Measurements from ENCODE around the gene FARS2.

Gene FARS2

DNA sequence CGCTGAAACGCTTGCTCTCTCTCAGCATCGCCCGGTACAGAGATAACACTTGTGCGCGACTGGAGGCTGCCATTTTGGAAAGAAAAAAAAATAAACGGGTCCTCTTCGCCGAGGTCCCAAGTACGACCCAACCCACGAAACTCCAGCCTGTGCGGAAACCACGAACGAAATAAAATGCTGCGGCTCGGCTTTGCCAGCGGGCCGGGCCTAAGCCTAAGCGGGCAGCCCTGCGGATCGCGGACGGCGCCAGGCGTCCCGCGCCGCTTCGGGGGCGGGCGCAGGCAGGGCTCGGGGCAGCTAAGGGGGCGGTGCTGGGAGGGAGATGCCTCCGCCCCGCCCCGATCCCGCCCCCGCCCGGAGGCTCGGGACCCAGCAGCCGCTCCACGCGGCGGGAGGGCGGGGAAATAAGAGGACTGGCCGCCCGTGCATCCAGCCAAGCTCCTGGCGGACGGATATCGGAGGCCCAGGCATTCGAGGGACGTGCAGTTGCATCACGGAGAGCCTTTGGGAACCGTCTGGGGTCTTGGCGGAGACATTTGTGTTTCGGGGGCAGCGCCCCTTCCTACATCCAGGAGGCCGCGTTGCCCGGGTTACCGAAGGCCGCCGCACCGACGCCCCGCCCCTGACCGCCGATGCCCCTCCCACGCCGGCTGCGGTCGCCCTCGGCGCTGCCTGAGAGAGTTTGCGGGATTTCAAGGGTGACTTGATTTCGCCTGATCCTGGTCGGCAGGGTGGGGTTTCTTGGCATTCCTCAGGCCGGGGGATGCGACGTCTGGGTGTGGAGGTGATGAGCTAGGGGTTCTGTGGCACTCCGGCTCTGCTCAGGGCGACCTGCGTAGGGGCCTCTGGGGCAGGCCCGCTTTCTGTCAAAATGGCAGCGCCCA is at the start of gene FARS2, which contains the start of gene LYRM4:
TSS of gene FARS2 (plus strand) at position 853 of the 884 bp plus-strand sequence.
TSS of gene LYRM4 (minus strand) at position 290 of the 884 bp plus-strand sequence. CDS start at position 73, 217 bp downstream.
- peak; percentile 95 for DNase-seq

DNA sequence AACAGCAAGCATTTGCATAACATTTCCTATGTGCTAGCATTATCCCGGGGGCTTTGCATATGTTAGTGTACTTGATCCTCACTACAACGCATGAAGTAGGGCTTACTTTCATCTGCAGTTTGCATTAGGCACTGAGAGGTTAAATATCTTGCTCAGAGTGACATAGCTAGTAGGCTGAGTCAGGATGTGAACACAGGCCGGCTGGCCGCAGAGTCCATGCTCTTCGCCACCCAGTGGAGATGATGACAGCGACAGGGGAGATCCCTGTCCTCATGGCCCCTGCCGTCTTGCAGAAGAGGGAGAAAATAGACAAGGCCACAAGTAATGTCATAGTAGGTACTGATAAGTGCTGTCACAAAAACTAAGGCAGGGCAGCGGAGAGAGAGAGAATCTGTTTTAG is 47.5 kb upstream of the FARS2 start:
- DNase-seq, result peak; percentile 60

DNA sequence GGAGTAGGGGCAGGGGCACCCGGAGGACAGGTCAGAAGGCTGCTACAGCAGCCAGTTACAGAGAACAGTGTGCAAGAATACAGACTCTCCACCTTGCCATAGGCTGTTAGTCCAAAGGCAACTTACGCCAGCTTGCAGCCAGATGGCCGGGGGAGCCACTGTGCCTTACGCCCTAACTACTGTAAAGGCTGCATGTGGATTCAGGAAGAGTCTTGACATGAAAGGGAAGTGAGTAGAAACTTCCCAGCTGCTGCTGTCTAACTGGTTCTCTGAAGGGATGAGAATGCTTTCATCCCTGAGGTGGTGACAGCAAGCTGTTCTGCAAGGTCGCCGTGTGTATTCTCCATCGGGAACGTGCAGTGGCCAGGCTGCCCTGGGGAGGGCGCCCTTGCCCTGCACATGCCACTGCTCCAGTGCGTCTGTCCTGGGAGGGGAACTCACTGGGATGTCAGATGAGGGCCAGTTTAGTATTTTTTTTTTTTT is 46.7 kb upstream of the FARS2 start:
- peak; percentile 91 for DNase-seq

DNA sequence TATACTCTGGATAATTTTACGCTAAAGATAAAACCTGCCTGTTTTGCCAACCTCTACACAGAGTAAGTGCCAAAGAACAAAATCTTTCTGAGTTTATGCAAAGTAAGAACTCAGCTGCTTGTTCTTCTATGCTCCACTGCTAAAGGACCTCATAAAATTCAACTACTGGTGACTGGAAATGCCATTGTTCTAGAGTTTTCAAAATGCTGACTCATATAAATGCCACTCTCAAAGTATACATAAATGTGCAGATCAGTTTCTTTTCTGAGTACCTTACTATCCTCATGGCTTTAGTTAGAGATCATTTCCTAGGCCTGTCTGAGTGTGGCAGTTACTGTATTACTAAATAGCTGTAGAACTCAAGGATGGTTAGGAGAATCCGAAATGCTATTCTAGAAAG is 46.2 kb upstream of the FARS2 start:
- DNase-seq, result no peak

DNA sequence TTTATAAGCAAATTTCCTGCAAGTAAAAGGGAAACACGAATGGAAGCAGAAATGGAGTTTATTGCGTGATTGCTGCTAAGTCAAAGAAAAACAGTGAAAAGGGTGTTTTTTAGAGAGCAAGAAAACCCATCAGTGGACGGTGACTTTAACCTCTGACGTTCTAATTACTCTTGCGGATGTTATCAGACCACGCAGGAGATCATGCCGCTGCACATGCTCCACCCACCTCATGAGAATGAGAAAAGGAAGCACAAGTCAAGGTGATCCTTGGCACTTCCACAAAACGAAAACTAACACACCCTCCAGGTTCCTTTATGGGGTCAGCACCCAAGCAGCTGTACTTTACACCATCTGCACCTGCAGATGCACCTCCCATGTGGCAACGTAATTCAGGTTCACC is 45.5 kb upstream of the FARS2 start:
- no peak for DNase-seq

DNA sequence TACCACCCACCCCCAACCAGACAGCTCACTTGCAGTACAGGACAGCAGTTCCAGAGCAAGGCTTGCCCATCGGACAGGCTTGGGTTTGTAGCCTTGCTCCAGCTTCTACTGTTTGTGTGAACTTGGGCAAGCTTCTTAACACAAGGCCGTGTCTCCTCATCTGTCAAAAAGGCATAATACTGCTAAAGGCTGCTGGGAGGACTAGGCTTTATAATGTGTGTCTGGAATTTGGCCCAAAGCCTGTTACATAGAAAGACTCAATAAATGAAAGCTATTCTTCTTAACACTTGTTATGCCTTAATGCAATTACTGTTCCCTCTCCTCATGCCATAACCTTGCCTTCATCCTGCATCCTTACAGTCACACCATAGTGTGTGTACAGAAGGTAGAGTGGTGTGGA is 44.0 kb upstream of the FARS2 start:
- no peak for DNase-seq

DNA sequence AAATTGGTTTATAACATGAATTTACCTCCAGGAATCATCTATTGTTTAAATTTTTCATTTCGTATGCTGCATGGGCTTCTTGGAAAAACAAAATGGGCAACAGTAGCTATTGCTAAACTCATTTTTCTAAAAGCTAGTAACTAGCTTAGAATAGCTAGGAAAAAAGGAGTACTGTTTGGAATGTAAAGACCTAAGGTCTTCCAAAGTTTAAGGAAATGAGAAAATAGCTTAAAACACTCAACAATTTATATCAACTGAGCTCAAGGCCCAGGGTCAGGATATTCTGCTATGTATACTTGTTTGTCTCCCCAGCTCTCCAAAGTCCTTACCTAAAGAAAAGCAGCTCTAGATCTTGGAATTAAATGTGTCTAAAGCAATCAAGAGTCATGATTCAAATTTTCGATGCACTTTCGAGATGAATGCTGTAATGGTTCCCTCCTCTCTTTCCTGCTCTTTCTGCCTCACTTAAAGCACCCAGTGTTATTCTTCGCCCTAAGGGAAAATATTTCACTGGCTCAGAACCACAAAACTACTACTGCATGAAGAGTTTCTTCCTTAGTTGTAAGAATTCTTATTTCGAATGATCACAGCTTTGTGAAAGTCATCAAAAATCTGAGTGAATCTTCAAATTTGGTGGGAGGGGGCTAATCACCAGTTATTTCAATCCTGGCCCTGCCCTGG is 42.2 kb upstream of the FARS2 start:
- DNase-seq, result no peak

DNA sequence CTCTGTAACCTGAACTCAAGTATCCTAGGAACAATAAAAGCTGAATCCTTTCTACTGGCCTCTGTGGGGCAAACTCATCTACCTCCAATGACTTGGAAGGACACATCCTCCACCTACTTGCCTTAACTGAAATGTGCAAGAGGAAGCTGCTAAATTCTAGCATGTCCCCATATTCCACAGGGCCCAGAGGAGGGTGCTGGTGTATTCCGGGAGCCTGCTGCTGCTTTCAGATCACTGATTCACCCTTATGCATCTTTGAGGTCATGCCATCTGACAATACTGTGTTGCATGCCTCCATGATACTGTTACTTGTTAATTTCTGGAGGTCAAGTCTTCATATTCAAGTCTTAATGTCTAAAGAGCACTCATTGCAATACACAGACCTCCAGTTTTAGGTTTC is 40.9 kb upstream of the FARS2 start:
- no peak for DNase-seq

DNA sequence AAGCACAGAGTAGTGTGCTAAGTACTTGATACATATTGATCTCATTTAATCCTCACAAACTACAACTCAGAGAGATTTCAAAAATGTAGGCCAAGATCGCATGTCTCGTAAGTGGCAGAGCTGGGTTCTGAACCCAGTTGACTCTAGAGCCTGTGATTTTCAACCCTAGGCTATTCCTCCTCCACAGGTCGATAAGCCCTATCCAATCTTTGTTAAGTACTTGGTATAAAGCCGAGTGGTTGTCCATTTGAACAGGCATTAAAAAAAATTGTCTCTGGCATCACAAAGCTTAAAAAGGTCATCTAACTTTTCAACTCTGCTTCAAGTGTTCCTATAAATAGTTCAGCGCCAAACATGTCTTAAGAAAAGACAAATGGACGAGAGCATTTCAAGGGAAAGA is 38.0 kb upstream of the FARS2 start:
- DNase-seq, result no peak

DNA sequence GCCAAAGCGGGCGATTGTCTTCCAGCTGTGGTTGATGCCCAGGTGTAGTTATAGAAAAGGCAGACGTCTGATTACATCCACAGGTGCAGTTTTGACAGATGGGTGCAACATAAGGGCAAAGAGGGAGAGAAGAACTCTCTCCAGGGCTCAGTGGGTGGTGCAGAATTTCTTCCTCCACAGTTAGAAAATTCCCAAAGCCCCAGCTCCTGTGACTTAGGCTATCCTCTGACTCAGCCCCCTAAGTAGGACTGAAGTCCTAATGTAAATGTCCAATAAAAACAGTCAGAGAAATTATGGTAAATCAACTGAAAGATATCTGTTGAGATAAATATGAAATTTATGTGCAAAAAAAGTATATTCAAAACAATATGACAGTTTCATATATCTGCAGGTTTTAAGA is 32.0 kb upstream of the FARS2 start:
- no peak for DNase-seq

DNA sequence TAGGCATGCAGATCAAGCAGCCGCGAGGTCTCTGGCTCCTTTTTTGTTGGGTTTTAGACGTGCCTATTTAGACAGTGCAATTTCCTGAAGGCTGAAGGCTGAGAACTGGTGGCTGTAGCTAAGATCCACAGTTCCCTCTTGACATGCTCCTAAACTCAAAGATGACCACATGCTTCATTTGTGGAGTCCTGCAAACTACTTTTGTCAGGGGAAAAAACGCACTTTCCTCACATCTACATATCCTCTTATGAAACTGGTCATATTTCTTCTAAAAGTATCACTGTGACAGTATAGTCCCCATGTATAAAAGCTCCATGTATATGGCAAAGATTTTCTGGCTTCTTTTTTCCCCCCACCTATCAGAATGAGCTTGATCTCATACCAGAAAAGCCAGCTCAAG is 31.2 kb upstream of the FARS2 start:
- DNase-seq, result no peak

DNA sequence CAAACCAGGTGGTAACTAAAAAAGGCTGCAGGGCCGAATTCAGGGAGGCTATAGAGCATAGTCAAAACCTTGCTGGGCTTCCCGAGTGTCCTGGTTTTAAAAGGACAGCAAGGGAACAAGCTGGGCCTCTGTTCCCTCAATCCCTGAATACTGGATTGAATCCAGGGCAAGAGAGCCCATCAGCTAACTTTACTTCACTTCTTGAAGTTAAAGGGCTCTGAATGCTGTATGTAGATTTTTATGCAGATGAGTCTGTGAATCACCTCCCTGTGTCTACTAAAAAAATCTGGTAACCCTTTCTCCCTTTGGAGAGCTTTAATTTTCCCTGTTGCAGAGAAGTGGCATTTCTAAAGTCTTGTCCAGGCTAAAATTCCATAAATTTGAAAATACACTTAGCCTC is 30.0 kb upstream of the FARS2 start:
- DNase-seq, result no peak

DNA sequence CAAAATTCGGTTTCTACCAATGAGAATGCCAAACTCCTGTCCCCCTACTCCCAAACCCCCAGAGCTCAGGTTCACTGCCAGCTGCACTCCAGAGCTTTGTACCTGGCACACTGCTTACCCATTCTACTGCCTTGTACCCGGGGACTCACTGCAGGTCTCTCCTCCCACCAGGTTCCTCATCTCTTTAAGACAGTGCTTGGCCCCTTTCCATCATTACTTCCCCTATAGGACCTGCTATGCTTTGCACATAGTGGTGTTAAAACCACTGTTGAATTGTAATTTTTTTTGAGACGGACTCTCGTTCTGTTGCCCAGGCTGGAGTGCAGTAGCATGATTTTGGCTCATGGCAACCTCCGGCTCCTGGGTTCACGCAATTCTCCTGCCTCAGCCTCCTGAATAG is 26.4 kb upstream of the FARS2 start:
- DNase-seq, result no peak

DNA sequence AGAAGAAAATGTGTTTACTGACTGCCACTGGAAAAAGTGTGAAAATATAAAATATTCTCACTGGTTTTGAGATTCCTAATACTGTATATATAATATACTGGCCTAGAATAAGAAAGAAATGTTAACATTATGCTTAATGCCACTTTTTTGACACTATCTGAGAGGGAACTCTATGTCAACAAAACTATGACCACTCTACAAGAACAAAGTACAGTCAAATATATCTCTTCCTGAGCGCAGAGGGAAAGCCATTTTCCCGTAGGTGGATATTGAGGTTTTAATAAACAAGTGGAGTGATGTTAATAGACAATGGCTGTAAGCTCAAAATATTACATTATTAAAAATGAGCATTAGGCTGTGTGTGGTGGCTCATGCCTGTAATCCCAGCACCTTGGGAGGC is 25.5 kb upstream of the FARS2 start:
- DNase-seq, result no peak

DNA sequence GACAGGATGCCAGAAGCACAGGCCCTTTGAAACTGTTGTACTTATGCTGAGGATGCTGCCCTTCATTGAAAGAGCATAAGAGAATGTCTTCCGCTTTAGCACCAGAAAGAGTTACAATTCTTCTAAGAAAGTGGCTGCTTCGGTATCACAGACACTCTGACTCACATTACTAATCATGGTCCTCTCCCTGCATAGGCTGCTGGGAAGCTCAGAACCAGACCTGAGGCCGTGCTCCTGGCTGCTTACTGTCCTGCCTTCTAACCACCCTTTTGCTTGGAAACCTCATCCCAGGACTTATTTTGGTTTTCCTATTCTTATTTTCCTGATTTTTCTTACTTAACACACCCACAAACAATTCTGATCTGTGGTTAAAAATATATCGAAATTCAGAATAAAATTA is 23.5 kb upstream of the FARS2 start:
- no peak for DNase-seq

DNA sequence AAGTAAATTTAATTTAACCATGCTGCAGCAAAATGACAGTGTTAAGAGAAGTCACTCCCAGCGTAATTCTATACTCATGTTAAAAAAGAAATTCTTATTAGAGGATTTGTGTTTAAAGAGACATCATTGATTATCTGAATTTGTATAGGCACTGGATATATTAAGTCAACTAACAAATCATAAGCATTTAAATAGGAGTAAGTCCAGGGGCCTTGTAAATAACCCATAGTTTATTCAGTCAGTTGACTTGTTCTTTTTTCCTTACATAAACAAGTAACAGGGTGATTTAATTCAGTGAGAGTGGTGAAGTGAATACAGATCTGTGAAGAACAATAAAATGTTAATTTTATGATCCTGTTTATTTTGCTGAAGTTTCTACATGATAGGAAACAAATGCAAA is 23.0 kb upstream of the FARS2 start:
- no peak for DNase-seq

DNA sequence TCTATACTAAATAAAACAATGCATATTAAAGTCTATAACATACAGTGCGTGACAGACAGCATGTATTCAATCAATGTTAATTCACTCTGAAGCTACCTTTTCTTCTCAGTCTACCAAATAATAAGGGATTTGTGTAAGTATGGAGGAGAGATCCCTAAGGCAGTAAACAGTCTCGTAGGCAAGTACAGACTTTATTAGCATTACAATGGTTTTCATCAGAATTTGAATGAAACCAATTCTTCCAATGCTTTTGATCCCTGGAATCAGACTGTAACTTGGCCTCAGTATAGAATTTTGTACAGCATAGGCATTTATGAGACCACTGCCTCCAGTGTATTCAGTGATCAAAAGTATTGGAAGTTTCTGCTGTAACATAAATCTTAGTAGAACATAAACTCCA is 20.1 kb upstream of the FARS2 start:
- no peak for DNase-seq

DNA sequence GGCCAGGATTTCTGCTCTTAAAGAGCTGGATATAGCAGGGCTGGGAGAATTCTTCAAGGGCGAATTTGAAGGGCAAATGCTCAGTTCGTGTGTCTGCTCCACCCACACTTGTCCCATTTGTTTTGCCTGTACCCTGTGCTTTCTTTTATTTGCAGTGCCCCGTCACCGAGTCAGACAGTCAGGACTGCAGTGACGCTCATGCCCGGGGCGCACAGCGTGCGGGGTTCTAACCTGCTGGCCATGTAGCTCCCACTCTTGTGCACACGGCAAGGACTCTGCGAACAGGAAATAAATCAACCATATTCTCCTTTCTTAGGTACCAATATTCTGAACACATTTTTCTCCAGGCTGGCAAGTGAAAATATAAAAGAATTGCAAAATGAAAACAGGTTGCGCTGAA is 18.2 kb upstream of the FARS2 start:
- DNase-seq, result no peak

DNA sequence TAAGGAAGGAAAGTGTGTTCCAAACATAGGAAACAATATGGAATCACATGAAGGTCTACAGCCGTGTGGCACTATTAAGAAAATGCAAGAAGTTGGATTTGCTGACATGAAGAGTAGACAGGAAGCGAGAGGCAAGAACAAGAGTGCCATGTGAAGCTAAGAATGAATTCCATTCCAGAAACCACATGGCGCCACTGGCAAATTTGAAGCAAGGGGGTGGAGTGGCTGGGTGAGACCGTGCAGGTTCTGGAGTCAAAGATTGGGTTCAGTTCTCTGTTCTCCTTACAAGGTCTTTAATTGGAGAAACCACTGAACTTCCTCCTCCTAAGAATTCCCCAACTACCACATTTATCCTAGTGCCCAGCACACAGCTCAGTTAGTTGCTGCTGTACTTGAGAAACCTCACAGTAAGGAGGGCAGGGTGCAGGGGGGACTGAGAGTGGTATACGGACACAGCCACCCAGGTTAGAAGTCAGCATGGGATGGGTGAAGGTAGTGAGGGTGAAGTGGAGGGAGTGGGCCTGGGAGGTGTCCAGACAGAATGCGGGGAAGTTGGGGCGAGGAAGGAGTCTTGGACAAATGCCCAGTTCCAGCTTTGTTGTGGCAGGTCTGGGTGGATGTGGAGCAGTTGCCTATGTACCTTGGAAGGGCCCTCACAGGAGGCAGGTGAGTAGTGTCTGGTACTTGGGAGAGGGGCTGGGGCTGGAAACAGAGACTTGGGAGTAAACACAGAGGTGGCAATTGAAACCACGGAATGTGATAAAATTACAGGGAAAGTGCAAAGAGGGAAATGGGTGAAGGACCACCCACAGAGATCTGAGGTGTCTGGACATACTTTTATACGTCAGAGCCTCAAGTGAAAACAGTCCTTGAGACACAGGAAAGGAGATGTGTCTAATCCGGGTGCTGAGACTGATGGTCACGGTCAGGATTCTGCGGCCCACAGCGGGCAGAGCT is 14.9 kb upstream of the FARS2 start:
- DNase-seq, result no peak

DNA sequence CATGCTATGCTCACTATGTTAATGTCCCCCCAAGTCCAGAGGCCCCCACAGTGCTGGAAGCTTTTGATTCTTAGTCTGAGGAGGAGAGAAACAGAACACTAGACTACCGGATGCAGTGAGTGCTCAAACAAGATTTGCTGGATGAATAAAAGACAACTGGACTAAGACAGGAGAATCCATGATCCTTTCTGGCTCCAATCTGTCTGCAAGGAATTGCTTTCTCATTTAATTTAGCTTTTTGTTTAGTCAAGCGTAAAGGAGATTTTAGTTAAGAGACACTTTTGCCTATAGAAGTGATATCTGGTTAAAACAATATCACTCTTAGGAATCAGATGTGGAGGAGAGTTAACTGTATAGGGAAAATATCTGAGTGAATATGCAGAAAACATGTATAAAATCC is 14.1 kb upstream of the FARS2 start:
- DNase-seq, result no peak

DNA sequence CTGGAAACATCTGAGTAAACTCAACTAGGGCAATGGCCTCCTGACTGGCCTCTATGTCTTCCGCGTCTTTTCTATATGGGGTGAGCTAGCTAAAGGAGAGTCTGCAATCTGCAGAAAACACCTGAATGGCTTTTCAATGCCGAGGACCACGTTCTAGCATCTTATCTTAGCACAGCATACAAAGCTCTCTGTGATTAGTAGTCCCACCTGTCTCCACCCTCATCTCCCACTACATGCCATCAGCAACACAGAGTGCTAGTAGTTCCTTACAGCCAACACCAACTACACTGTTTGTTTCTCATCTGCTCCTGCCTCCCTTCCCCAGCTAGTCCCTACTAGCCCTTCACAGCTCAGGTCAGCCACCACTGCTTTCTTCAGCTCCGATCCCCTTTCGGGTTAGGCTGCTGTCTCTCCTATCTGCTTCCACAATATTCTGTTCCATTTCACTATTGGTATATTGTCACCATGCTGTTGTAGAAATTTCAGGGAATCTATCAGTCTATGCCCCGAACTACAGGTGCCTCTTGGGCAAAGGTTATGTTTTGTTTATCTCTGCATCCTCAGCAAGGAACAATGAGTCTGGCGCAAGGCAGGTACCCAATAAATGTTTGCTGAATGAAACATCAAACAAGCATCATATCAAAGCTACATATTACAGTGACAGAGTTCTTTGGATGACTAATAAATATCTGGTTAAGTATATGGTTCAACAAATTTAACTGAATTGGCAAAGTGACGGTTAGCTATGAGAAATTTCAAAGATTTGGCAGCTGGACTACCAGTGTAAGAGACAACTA is 12.8 kb upstream of the FARS2 start:
- no peak for DNase-seq

DNA sequence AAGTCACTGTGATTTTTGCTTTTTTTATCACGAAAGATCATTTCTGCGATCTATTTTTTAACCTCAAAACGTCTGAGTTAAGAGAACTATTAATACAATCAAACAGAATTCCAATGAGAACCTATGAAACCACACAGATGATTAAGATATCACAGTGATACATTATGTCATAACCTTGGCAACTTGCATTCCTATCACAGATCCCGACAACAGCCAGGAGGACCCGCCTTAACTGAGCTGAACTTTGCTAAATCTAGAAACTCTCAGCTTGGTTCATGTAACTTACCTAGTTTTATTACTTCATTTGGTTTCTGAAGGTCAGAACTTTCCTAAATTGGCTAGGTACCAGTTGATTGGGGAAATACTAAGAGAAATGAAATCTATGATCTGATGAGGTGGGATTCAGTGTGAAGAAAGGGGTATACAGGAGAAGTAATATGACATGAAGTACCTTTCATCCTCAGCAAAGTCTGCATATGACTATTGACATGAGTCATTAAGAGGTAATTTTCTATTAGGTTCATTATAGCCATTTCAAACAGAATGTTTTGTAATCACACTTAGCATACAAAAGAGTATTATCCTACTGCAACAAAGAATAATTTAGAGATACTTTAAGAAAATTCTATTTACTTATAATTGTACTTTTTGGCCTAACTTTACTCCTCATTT is 11.7 kb upstream of the FARS2 start:
- no peak for DNase-seq
